ENCODE results near the gene LIMS2.

LIMS2 gene

DNA sequence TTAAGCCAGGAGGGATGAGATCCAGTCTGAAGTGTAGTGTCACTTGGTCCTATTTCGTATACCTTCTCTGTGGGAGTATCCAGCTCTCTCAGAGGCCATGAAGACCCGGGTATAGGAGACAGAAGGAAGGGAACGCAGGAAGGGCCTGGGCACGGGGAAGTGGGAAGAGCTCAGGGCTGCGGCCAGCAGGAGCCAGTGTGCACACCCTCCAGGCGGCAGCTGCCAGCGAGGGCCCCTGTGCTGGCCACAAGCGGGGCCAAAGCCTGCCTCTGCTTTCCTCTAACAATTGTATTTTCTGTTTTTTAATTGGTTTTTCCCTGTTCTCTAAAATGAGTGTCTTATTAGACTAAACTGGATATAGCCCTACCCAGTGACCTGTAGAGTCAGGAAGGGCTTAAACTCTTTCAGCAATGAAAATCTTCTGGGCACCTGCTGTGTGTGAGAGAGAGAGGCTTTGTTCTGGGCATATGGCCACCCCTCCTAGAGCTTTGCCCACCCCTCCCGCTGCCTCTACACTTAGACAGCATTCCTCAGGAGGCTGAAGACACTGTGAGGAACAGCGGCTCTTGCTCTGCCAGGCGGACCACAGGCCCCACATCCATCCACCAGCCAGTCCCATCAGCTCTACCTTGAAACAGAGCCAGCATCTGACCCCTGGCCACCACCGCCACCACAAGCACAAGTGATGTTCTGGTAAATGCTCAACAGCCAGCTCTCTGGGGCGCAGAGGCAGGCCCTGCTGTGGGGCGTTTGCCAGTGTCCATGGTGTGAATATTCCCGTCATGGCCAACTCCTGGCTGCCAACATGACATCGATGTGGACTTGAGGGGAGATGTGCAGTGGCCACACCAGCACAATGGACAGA lies 19.9 kb downstream of the LIMS2 start:
- no peaks in the 10 kb centered on the region for H3K27me3 ChIP-seq (ENCODE audit: control insufficient read depth, insufficient read depth, low read length)
- H3K4me3 ChIP-seq (ENCODE audit: low read depth, low read length): no peak overlapping the region
- H3K36me3 ChIP-seq (ENCODE audit: control insufficient read depth, insufficient read depth, low read length): no peaks in the 10 kb centered on the region
- H3K9me3 ChIP-seq (ENCODE audit: control insufficient read depth, insufficient read depth, low read depth, low read length): 0 out of 2 replicates have a peak, but pooled peaks cover 2% of the 10 kb centered on the region
- no peak overlapping the region for H3K27ac ChIP-seq (ENCODE audit: low read depth, low read length)
- H3K4me1 ChIP-seq (ENCODE audit: control insufficient read depth, insufficient read depth, low read length): no peaks in the 10 kb centered on the region
- no peak overlapping the region for H3K9ac ChIP-seq (ENCODE audit: low read length)

DNA sequence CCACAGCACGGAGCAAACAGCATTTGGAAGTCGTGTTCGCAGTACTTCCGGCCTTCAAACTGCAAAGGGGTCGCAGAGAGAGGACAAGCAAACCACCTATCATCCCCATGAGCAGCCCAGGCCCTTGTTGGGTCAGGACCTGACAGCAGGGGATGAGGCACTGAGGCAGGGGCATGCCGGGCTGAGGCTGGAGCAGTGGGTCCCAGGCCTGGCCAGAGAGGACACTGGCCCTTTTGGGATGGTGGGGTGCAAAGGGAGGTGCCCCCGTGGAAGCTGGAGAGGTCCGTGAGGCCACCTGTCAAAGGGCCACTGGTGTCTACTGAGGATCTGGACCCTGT lies 20.5 kb downstream of the LIMS2 start:
- Histone ChIP-seq H3K4me1 (ENCODE audit: control insufficient read depth, insufficient read depth, low read length) (no peaks in the 10 kb centered on the region), H3K27ac (ENCODE audit: low read depth, low read length) (no peak overlapping the region), H3K27me3 (ENCODE audit: control insufficient read depth, insufficient read depth, low read length) (no peaks in the 10 kb centered on the region), H3K36me3 (ENCODE audit: control insufficient read depth, insufficient read depth, low read length) (no peaks in the 10 kb centered on the region), H3K9me3 (ENCODE audit: control insufficient read depth, insufficient read depth, low read depth, low read length) (0 out of 2 replicates have a peak, but pooled peaks cover under 1% of the 10 kb centered on the region), H3K9ac (ENCODE audit: low read length) (no peak overlapping the region), H3K4me3 (ENCODE audit: low read depth, low read length) (no peak overlapping the region)

DNA sequence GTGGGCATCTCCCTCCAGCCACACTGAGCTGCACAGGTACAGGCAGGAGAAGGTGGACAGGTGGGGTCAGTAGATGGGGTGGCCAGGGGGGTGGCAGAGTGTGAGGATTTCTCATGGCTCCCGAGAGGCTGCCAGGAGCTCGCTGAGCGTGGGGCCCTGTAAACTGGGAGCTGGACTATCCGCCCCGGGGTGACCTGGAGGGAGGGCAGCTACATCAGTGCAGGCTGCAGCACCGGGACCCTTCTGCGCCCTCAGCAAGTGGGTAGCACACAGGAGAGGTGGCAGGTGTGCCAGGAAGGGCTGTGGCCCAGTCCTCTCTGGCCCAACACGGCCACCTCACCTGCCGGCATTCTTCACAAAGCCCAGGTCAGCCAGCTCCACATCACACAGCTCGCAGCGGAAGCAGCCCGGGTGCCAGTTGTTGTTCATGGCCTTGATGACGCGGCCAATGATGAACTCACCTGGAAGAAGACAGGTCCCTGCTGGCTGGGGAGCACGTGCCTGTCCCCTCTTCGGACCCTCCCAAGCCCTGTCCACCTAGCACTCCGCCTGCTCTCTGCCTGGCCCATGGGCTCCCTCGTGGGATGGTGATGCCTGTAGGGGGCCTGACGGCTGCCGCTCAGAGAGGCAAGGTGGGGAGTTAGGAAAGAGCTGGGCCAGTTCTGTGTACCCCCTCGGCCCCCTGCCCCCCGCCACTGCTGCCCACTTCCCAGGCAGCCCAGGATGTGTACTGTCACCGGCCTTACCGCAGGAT lies 21.1 kb downstream of the LIMS2 start:
- Histone ChIP-seq H3K27ac (ENCODE audit: low read depth, low read length) (no peak overlapping the region), H3K9ac (ENCODE audit: low read length) (no peak overlapping the region), H3K9me3 (ENCODE audit: control insufficient read depth, insufficient read depth, low read depth, low read length) (no peaks in the 10 kb centered on the region), H3K27me3 (ENCODE audit: control insufficient read depth, insufficient read depth, low read length) (no peaks in the 10 kb centered on the region), H3K36me3 (ENCODE audit: control insufficient read depth, insufficient read depth, low read length) (no peaks in the 10 kb centered on the region), H3K4me3 (ENCODE audit: low read depth, low read length) (no peak overlapping the region), H3K4me1 (ENCODE audit: control insufficient read depth, insufficient read depth, low read length) (no peaks in the 10 kb centered on the region)

DNA sequence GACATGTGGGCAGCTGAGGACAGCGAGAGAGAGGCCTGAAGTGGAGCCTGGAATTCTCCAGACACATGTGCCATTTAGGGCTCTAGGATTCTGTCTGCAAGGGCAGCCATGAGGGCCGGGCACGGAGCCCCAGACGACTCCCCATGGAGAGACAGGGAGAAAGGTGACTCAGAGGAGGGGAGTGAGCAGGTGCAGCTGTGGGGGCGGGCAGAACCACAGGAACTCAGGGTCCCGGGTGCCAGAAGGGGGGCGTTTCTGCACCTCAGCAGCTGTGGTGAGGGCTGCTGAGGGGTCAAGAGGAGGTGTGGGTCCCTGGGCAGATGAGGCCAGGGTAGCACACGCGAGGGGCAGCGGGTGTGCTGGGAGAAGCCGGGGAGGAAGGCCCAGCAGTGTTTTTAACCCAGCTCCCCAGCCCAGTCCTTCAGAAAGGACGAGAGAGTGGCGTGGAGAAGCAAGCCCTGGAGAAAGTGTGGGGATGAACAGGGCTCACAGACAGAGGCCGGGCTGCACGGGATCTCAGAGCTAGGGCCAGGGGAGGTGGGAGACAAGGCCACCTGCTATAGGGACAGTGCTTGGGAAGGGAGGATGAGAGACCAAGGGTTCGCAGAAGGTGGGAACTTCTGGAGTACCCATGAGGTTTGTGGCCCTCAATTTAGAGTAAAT lies 21.8 kb downstream of the LIMS2 start:
- H3K9me3 ChIP-seq (ENCODE audit: control insufficient read depth, insufficient read depth, low read depth, low read length): no peaks in the 10 kb centered on the region
- no peaks in the 10 kb centered on the region for H3K36me3 ChIP-seq (ENCODE audit: control insufficient read depth, insufficient read depth, low read length)
- H3K27ac ChIP-seq (ENCODE audit: low read depth, low read length): no peak overlapping the region
- H3K27me3 ChIP-seq (ENCODE audit: control insufficient read depth, insufficient read depth, low read length): no peaks in the 10 kb centered on the region
- no peak overlapping the region for H3K4me3 ChIP-seq (ENCODE audit: low read depth, low read length)
- no peak overlapping the region for H3K9ac ChIP-seq (ENCODE audit: low read length)
- H3K4me1 ChIP-seq (ENCODE audit: control insufficient read depth, insufficient read depth, low read length): no peaks in the 10 kb centered on the region

DNA sequence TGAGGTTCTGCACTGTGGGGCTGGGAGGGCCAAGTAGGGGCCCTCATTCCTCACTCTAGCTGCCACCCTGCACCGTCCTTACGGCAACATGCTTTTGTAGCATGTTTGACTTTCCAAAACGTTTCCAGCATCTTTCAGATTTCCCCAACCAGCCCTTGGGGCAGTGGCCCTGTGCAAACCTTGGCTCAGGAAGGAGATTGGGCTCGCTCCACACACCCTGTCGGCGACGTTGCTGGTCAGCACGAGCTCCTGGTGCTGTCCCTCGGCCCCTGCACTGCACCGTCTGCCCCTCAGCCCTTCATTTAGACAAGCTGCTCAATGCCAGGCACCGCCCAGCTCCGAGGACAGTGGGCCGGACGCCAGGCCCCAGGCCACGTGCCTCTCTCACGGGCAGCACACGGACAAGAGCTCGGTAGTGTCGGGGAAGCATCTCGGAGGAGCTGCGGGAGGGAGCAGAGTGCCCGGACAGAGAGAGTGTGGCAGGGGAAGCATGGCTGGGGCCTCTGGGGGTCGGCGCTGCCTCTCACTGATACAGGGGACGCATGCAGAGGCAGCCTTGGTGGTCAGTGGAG lies 22.5 kb downstream of the LIMS2 start:
- no peak overlapping the region for H3K4me3 ChIP-seq (ENCODE audit: low read depth, low read length)
- H3K36me3 ChIP-seq (ENCODE audit: control insufficient read depth, insufficient read depth, low read length): no peaks in the 10 kb centered on the region
- no peak overlapping the region for H3K27ac ChIP-seq (ENCODE audit: low read depth, low read length)
- H3K9ac ChIP-seq (ENCODE audit: low read length): no peak overlapping the region
- no peaks in the 10 kb centered on the region for H3K27me3 ChIP-seq (ENCODE audit: control insufficient read depth, insufficient read depth, low read length)
- no peaks in the 10 kb centered on the region for H3K9me3 ChIP-seq (ENCODE audit: control insufficient read depth, insufficient read depth, low read depth, low read length)
- H3K4me1 ChIP-seq (ENCODE audit: control insufficient read depth, insufficient read depth, low read length): 0 out of 2 replicates have a peak, but pooled peaks cover 2% of the 10 kb centered on the region

DNA sequence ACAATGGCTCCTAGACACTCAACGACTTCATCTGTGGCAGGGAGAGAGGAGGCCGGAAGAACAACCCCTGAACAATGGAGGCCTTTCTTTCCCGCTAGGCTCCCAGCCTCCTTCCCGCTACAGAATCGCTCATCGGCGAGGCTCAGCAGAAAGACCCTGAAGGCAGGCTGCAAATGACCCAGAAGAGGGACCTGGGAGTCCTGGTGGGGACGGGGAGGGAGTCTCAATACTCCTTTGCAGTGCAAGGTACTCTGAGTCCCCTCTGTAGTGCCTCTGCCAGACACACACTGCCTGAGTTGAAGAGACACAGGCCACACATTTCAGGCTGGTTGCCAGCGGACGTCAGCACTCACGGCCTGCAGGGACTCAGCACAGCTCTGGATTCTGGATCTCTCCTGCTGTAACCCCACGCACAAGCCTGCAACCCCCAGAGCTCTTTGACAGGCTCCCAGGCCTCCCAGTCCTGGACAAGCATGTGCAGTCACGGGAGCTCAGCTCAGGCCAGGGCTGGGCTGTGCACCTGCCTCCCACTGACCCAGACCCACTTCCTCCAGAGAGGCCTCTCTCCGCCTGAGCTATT lies 23.3 kb downstream of the LIMS2 start:
- no peaks in the 10 kb centered on the region for H3K27me3 ChIP-seq (ENCODE audit: control insufficient read depth, insufficient read depth, low read length)
- H3K4me1 ChIP-seq (ENCODE audit: control insufficient read depth, insufficient read depth, low read length): peaks cover 6% of the 10 kb centered on the region; the same call in 1 of the 2 replicates
- H3K9me3 ChIP-seq (ENCODE audit: control insufficient read depth, insufficient read depth, low read depth, low read length): no peaks in the 10 kb centered on the region
- H3K27ac ChIP-seq (ENCODE audit: low read depth, low read length): no peak overlapping the region
- no peak overlapping the region for H3K9ac ChIP-seq (ENCODE audit: low read length)
- no peak overlapping the region for H3K4me3 ChIP-seq (ENCODE audit: low read depth, low read length)
- H3K36me3 ChIP-seq (ENCODE audit: control insufficient read depth, insufficient read depth, low read length): no peaks in the 10 kb centered on the region

DNA sequence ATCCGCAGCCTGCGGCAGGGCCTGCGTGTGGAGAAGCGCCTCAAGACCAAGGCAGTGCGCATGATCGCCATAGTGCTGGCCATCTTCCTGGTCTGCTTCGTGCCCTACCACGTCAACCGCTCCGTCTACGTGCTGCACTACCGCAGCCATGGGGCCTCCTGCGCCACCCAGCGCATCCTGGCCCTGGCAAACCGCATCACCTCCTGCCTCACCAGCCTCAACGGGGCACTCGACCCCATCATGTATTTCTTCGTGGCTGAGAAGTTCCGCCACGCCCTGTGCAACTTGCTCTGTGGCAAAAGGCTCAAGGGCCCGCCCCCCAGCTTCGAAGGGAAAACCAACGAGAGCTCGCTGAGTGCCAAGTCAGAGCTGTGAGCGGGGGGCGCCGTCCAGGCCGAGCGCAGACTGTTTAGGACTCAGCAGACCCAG lies 23.9 kb downstream of the LIMS2 start:
- Histone ChIP-seq H3K4me1 (ENCODE audit: control insufficient read depth, insufficient read depth, low read length) (peaks cover 6% of the 10 kb centered on the region; the same call in 1 of the 2 replicates), H3K9ac (ENCODE audit: low read length) (no peak overlapping the region), H3K27me3 (ENCODE audit: control insufficient read depth, insufficient read depth, low read length) (no peaks in the 10 kb centered on the region), H3K36me3 (ENCODE audit: control insufficient read depth, insufficient read depth, low read length) (no peaks in the 10 kb centered on the region), H3K27ac (ENCODE audit: low read depth, low read length) (no peak overlapping the region), H3K4me3 (ENCODE audit: low read depth, low read length) (no peak overlapping the region), H3K9me3 (ENCODE audit: control insufficient read depth, insufficient read depth, low read depth, low read length) (no peaks in the 10 kb centered on the region)

DNA sequence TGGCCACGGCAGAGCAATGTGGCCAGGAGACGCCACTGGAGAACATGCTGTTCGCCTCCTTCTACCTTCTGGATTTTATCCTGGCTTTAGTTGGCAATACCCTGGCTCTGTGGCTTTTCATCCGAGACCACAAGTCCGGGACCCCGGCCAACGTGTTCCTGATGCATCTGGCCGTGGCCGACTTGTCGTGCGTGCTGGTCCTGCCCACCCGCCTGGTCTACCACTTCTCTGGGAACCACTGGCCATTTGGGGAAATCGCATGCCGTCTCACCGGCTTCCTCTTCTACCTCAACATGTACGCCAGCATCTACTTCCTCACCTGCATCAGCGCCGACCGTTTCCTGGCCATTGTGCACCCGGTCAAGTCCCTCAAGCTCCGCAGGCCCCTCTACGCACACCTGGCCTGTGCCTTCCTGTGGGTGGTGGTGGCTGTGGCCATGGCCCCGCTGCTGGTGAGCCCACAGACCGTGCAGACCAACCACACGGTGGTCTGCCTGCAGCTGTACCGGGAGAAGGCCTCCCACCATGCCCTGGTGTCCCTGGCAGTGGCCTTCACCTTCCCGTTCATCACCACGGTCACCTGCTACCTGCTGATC lies 24.4 kb downstream of the LIMS2 start:
- Histone ChIP-seq H3K27ac (ENCODE audit: low read depth, low read length) (no peak overlapping the region), H3K4me3 (ENCODE audit: low read depth, low read length) (no peak overlapping the region), H3K27me3 (ENCODE audit: control insufficient read depth, insufficient read depth, low read length) (no peaks in the 10 kb centered on the region), H3K36me3 (ENCODE audit: control insufficient read depth, insufficient read depth, low read length) (no peaks in the 10 kb centered on the region), H3K9me3 (ENCODE audit: control insufficient read depth, insufficient read depth, low read depth, low read length) (no peaks in the 10 kb centered on the region), H3K4me1 (ENCODE audit: control insufficient read depth, insufficient read depth, low read length) (peaks cover 6% of the 10 kb centered on the region; the same call in 1 of the 2 replicates), H3K9ac (ENCODE audit: low read length) (no peak overlapping the region)

DNA sequence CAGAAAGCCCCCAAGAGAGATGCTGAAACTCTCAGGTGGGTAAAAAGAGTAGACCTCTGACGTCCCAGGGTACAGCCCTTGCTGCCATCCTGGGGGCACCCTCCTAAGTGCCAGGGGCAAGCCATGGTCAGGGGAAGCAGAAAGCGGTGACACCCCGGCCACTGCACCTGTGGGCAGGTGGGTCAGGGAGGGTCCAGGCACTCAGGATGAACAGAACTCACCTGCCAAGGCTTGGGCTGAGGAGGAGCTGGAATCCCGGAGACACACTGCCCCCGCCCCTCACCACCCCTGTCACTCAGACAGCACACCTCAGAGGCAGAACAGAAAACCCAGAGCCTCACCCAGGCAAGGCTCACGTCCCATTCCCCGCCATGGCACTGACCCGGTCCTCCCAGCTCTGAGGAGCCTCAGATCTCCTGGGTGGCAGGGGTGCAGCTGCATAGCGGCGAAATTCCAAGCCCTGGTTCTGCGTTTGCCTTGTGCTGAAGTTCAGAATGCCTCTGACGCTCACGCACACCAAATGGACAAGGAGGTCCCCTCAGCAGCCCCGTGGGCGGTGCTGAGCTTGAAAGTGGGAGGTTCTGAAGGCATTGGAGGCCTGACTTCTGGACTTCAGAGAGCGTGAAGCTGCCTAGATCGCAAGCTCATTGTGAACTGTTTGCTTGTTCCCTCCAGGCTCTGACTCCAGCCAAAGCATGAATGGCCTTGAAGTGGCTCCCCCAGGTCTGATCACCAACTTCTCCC lies 25.1 kb downstream of the LIMS2 start:
- Histone ChIP-seq H3K36me3 (ENCODE audit: control insufficient read depth, insufficient read depth, low read length) (no peaks in the 10 kb centered on the region), H3K27ac (ENCODE audit: low read depth, low read length) (no peak overlapping the region), H3K27me3 (ENCODE audit: control insufficient read depth, insufficient read depth, low read length) (no peaks in the 10 kb centered on the region), H3K4me3 (ENCODE audit: low read depth, low read length) (no peak overlapping the region), H3K9me3 (ENCODE audit: control insufficient read depth, insufficient read depth, low read depth, low read length) (no peaks in the 10 kb centered on the region), H3K9ac (ENCODE audit: low read length) (no peak overlapping the region), H3K4me1 (ENCODE audit: control insufficient read depth, insufficient read depth, low read length) (peaks cover 6% of the 10 kb centered on the region; the same call in 1 of the 2 replicates)

DNA sequence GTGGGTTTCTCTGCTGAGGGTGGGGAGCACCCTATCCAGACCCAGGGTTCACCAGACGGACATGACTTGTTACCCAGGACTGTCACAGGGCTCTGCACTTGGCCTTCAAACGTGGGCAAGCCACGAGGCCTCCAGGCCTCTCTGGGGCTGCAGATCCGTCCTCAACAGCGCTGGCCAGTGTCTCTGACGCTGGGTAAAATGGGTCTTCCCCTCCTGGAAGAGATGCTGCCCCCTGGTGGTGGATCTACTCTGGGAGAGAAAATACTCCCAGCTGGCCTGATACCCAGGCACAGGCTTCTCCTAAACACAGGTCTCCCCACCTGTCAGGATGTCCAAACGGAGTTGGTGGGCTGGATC lies 25.7 kb downstream of the LIMS2 start:
- no peaks in the 10 kb centered on the region for H3K9me3 ChIP-seq (ENCODE audit: control insufficient read depth, insufficient read depth, low read depth, low read length)
- H3K27me3 ChIP-seq (ENCODE audit: control insufficient read depth, insufficient read depth, low read length): no peaks in the 10 kb centered on the region
- no peak overlapping the region for H3K9ac ChIP-seq (ENCODE audit: low read length)
- H3K36me3 ChIP-seq (ENCODE audit: control insufficient read depth, insufficient read depth, low read length): no peaks in the 10 kb centered on the region
- H3K27ac ChIP-seq (ENCODE audit: low read depth, low read length): no peak overlapping the region
- H3K4me3 ChIP-seq (ENCODE audit: low read depth, low read length): no peak overlapping the region
- H3K4me1 ChIP-seq (ENCODE audit: control insufficient read depth, insufficient read depth, low read length): peaks cover 6% of the 10 kb centered on the region; the same call in 1 of the 2 replicates
